GOT3 (cell line): ENCODE results near the gene PAQR4.

Experiments
- DNase-seq: peaks from one replicate; lab custom pipeline; 2025; ENCODE audit warnings: mixed read lengths; lab: John Stamatoyannopoulos, UW

PAQR4 gene

DNA sequence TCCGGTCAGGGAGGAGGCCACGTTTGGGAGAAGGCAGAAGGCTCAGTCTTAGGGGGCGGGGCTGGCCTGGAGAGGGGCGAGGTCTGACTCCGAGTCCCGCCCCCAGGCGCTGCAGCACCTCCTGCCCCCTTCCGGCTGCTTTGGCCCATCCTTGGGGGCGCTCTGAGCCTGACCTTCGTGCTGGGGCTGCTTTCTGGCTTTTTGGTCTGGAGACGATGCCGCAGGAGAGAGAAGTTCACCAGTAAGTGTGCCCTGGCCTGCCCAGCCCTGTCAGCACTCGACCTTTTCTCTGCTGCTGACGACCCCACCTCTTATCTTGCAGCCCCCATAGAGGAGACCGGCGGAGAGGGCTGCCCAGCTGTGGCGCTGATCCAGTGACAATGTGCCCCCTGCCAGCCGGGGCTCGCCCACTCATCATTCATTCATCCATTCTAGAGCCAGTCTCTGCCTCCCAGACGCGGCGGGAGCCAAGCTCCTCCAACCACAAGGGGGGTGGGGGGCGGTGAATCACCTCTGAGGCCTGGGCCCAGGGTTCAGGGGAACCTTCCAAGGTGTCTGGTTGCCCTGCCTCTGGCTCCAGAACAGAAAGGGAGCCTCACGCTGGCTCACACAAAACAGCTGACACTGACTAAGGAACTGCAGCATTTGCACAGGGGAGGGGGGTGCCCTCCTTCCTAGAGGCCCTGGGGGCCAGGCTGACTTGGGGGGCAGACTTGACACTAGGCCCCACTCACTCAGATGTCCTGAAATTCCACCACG, 52.5 kb downstream of the PAQR4 start:
- DNase-seq: peak; percentile 64

DNA sequence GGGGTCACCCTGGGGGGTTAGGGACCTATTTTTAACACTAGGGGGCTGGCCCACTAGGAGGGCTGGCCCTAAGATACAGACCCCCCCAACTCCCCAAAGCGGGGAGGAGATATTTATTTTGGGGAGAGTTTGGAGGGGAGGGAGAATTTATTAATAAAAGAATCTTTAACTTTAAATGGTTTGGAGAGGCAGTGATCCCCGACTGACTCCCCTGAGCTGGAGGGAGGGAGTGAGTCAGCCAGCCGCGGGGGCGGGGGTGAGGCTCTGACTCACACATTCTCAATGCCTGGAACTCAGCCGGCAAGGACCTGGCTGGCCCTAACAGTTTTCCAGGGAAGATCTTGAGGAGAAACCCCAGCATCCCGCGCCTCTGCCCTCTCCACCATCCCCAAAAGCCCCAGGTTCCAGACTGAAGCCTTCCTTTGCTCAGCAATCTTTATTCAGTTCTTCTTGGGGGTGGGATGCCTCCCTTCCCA, 53.1 kb downstream of the PAQR4 start:
- DNase-seq: peak; percentile 64

DNA sequence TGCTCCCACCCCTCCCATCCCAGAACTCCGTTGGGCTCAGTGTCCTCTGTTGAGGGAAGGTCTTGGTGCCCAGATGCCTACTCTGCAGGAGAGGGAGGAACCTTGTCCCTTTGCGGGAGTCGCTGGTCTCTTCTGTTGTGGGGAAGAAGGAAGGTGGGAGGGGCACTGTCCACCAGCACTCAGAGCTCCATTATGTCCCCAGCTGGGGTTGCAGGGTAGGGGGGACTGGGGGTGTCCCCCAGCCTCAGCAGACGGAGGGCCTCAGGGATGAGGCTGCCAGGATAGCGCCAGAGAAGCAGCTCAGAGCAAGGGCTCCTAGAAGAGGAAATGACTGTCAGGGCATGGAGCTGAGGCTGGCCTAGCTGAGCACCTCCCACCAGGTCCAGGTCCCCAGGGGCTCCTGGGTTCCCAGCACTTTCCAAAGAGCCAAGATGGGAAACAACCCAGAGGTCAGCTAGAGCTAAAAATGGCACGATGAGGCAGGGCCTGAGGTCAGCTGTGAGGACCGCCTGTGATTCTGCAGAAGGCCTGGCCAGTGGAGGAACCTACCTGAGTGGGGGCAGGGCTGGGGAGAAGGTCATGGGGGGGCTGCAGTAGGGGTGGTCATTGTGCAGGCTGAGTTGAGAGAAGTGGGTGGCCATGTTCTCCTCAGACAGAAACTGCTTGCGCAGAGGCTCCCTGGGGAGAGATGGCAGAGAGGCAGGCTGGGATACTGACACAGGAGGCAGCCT, 53.7 kb downstream of the PAQR4 start:
- DNase-seq: peak; percentile 61
